GM10248 (cell line): ENCODE data around the gene ARL2.

Source experiments
- CTCF ChIA-PET: fragments of 300-600 bp; sonication (Branson Sonifier 250); formaldehyde crosslinking; extraction: SDS; loops from one replicate; lab custom pipeline; 2021; ENCODE audit warnings: antibody characterized with exemption; lab: Yijun Ruan, JAX
- POLR2A ChIA-PET: fragments of 350-650 bp; sonication (Branson Sonifier 250); formaldehyde crosslinking; extraction: SDS; loops from one replicate; lab custom pipeline; 2020; ENCODE audit warnings: antibody characterized with exemption; lab: Yijun Ruan, JAX
- DNase-seq: peaks from one replicate; pipeline ENCODE4 v3.0.0; 2012; ENCODE audit errors: extremely low spot score
- TF ChIP-seq, protein P1 (sequence below): IDR thresholded peaks from 2 replicates; pipeline ENCODE4 v1.5.1; 2012; ENCODE audit warnings: mild to moderate bottlenecking, low read depth; ENCODE audit errors: extremely low read depth, missing control alignments, control extremely low read depth

The ARL2 gene

GRCh38 chr11:65051398-65051858 lies 37.5 kb downstream of the ARL2 start:
- POLR2A ChIA-PET, result no interaction called here
- CTCF ChIA-PET, result interaction anchor here (1.5 to 1.7 kb wide), 3 partner anchors 12 to 205 kb away, joined by 3 to 6 read pairs (median 4); no protein-coding TSS in a partner anchor
- no peak for DNase-seq
- TF ChIP-seq, protein P1, sequence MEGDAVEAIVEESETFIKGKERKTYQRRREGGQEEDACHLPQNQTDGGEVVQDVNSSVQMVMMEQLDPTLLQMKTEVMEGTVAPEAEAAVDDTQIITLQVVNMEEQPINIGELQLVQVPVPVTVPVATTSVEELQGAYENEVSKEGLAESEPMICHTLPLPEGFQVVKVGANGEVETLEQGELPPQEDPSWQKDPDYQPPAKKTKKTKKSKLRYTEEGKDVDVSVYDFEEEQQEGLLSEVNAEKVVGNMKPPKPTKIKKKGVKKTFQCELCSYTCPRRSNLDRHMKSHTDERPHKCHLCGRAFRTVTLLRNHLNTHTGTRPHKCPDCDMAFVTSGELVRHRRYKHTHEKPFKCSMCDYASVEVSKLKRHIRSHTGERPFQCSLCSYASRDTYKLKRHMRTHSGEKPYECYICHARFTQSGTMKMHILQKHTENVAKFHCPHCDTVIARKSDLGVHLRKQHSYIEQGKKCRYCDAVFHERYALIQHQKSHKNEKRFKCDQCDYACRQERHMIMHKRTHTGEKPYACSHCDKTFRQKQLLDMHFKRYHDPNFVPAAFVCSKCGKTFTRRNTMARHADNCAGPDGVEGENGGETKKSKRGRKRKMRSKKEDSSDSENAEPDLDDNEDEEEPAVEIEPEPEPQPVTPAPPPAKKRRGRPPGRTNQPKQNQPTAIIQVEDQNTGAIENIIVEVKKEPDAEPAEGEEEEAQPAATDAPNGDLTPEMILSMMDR, result no peak

GRCh38 chr11:65053827-65054508 lies 40.0 kb downstream of the ARL2 start:
- TF ChIP-seq, protein P1, result no peak
- CTCF ChIA-PET, result interaction anchor here (1.1 to 2.0 kb wide), 3 partner anchors 12 to 40 kb away, joined by 3 to 6 read pairs (median 6); partner anchors contain the start of gene ARL2
- DNase-seq, result no peak
- POLR2A ChIA-PET, result no interaction called here

DNA sequence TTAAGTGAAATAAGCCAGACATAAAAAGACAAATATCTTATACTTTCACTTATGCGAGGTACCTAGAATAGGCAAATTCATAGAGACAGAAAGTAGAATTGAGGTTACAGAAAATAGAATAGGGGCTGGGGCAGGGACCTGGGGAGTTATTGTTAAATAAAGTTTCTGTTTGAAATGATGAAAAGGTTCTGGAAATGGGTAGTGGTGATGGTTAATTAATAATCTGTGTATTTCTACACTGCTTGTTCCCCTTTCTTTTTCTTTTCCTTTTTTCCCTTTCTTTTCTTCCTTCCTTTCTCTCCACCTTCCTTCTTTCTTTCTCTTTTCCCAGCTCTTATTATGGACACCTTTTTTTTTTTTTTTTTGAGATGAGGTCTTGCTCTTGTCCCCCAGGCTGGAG lies 41.6 kb downstream of the ARL2 start:
- no peak for DNase-seq
- POLR2A ChIA-PET, result no interaction called here
- TF ChIP-seq, protein P1, result no peak
- CTCF ChIA-PET, result interaction anchor here (0.6 to 2.0 kb wide), 2 partner anchors 13 to 14 kb away, joined by 3 to 6 read pairs; no protein-coding TSS in a partner anchor

GRCh38 chr11:65056999-65057398 lies 43.0 kb downstream of the ARL2 start:
- CTCF ChIA-PET, result interaction anchor here (1.1 kb wide), 1 partner anchor 43 kb away, joined by 4 read pairs; the partner anchor contains the start of gene ARL2
- POLR2A ChIA-PET, result interaction anchor here (0.6 to 0.7 kb wide), 2 partner anchors 235 to 447 kb away, joined by 5 read pairs; no protein-coding TSS in a partner anchor
- TF ChIP-seq, protein P1, result no peak
- DNase-seq, result no peak

DNA sequence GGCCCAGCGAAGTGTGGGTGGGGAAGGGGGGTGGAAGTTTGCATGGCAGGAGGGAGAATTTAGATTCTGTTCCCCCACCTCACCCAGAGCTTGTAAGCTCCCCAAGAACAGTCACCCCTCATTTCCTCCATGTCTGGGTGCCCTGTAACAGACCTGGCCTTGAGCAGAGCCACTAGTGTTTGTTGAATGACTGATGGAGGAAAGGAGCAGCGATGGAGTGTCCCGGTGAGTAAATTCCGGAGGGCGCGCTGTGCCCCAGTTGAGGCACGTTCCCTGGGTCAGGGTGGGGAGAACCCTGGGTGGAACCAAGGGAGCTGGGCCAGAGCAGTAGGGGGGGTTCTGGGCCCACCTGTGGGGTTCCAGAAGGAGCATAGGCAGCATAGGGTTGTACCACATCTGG lies 43.6 kb downstream of the ARL2 start:
- CTCF ChIA-PET, result interaction anchor here (1.1 to 3.2 kb wide), 3 partner anchors 8 to 43 kb away, joined by 4 to 11 read pairs (median 4); partner anchors contain the start of gene ARL2
- DNase-seq, result no peak
- TF ChIP-seq, protein P1, result no peak
- POLR2A ChIA-PET, result interaction anchor here (0.6 kb wide), 1 partner anchor 446 kb away, joined by 5 read pairs; no protein-coding TSS in a partner anchor

DNA sequence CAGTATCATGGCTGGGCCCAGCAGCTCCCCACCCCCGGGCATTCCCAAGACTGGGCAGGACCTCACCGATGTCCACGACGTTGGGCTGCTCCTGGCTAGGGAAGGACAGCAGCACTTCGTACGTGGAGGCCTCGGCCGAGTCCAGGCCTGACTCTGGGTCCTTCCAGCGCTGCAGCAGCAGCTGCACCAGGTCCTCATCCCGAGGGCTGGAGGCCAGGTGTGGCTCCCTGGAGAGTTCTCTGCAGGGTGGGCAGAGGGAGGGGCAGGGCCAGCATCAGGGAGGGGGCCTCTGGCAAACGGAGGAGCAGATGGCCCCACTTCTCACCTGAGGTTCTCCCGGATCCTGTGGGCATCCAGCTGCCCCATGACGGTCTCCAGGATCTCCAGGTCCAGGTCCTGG lies 44.1 kb downstream of the ARL2 start:
- ChIA-PET CTCF (interaction anchor here (1.1 to 3.2 kb wide), 5 partner anchors 9 to 44 kb away, joined by 4 to 11 read pairs (median 4); partner anchors contain the start of gene ARL2), POLR2A (no interaction called here)
- no peak for DNase-seq
- TF ChIP-seq, protein P1, result no peak
